H54 (cell line): Measurements from ENCODE around the gene LMF1.

ENCODE experiments used
- DNase-seq: peaks from one replicate; pipeline ENCODE4 v3.0.0; 2011; ENCODE audit warnings: low spot score, mixed read lengths; ENCODE audit not compliant: insufficient read length
- FAIRE-seq: peaks from 3 replicates; lab custom pipeline; 2011; peaks lifted over from hg19 to GRCh38; lab: Jason Lieb, UNC
- POLR2A ChIP-seq: IDR thresholded peaks from 2 replicates; pipeline ENCODE4 v1.6.1; 2011; ENCODE audit warnings: low read depth, mild to moderate bottlenecking, low read length

LMF1 gene

GRCh38 chr16:996681-997080 is 25.9 kb upstream of the LMF1 start:
- DNase-seq (no peak), FAIRE-seq (no peak)
- TF ChIP-seq POLR2A, result no peak

DNA sequence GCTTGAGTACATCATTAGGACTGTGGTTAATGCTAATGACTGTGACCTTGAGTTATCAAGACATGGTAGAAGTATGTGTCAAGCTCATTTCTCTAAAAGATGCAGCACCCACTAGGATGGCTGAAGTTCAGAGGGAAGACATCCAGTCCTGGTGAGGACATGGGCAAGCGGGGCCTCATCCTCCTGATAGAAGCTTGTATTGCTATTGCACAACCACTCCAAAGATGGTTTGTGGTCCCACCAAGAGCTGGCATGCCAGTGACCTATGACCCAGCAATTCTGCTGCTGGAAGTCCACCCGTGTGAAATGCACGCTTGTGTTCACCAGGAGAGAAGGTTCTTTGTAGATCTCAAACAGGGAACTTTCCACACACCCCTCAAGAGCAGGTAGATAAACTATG is 25.0 kb upstream of the LMF1 start:
- DNase-seq (no peak), FAIRE-seq (no peak)
- TF ChIP-seq POLR2A, result no peak

GRCh38 chr16:995087-995486 is 24.3 kb upstream of the LMF1 start:
- DNase-seq (no peak), FAIRE-seq (no peak)
- TF ChIP-seq POLR2A, result no peak

- DNase-seq (no peak), FAIRE-seq (no peak)
- TF ChIP-seq POLR2A, result no peak
Measured at GRCh38 chr16:993731-994130, 22.9 kb upstream of the LMF1 start.

GRCh38 chr16:991773-992172 is 21.0 kb upstream of the LMF1 start:
- no peak for TF ChIP-seq POLR2A
- FAIRE-seq, result no peak
- no peak for DNase-seq

GRCh38 chr16:991345-991744 is 20.6 kb upstream of the LMF1 start:
- DNase-seq, result no peak
- no peak for FAIRE-seq
- no peak for TF ChIP-seq POLR2A

GRCh38 chr16:990516-991291 is 19.9 kb upstream of the LMF1 start:
- no peak for FAIRE-seq
- TF ChIP-seq POLR2A, result no peak
- DNase-seq, result no peak

DNA sequence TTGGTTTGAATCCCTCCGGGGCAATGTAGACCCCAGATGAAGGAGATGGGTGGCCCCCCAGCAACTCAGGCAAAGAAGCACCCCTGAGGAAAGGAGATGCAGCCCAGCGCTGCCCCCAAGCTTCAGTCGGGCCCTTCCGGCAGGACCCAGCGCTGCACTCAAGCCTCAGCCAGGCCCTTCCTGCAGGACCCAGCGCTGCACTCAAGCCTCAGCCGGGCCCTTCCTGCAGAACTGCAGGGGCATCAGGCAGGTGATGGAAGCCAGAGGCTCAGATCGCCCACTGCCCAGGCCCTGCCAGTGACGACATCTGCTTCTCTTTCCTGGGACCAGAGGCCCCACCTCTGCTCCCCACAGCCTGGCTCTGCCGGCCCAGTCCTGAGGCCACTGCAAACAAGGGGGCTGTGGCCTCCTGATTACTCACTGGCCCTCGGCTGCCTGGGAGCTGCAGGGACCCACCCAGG is 18.6 kb upstream of the LMF1 start:
- no peak for FAIRE-seq
- no peak for TF ChIP-seq POLR2A
- DNase-seq, result no peak

DNA sequence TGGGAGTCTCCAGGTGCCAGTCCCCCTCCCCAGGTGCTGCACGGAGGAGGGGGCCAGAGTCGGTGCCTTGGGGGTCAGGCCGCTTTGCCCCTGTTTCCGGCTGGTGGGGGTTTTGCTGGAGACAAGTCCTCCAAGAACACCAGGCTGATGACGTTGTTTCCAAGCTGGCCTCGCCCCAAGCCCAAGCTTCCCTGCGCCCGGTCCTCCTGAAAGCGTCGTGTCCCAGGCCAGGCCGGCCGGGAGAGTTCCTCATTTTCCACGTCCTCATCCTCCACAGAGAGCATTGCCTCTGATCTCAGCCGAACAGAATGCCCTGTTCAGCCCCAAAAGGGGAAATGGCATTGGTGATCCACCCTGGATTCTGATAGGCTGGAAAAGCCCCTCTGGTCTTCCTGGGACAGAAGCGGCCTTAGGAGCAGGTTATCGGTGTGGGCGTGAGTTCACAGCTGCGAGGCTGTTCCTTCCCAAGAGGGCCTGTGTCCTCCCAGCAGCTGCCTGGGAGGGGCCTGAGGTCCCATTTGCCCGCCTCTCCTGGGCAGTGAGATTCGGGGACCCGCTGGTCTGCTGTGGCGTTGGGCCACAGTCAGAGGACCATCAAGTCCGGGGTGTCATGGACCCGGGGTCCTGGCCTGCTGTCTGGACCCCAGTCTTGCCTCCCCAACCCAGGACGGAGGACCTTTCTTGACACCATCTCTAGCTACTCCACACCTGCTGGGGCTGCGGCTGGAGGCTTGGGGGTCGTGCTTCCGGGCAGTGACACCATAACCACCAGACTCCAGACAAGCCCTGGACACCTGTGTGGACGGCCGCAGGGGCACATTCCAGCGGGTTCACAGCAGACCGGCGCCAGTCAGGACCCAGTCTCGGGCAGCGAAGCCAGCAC is 17.9 kb upstream of the LMF1 start:
- DNase-seq, result no peak
- FAIRE-seq, result no peak
- TF ChIP-seq POLR2A, result no peak

GRCh38 chr16:987906-988305 is 17.1 kb upstream of the LMF1 start:
- no peak for DNase-seq
- no peak for FAIRE-seq
- TF ChIP-seq POLR2A, result no peak

- TF ChIP-seq POLR2A, result no peak
- no peak for DNase-seq
- no peak for FAIRE-seq
Measured at GRCh38 chr16:986925-987582, 16.3 kb upstream of the LMF1 start.

- FAIRE-seq (no peak), DNase-seq (no peak)
- no peak for TF ChIP-seq POLR2A
Measured at GRCh38 chr16:986411-986810, 15.6 kb upstream of the LMF1 start.

DNA sequence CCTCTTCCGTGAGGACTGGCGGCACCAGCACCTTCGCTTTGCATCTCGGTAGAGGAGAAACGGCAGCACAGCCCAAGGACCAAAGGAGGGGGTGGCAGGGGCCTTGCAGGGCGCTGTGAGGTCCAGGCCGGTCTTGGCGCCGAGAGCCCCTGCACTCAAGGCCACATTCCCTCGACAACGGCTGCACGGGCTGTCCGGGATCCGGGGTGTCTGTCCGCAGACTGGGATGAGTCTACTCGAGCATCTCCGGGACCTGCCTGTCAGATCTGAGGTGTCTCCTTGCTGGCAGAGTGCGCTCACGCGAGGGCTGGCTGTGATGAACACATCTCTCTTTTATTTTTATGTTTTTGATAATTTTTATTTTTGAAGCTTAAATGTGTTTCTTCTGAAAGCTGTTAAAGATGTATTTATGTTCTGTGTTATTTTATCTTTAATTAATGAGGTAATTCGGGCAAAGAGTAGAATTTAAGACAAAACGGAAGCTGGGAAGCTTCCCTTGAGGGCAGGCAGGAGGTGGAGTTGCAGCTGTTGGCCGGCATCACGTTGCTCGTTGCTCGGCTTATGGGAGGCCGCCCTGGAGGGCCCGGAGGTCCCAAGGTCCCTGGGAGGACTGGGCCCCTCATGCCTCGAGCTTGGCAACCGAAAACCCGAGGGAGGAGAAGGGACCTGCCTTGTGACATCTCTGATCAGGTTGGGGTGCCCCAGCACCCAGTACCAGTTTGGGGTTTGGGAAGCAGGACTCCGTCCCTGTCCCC is 15.0 kb upstream of the LMF1 start:
- TF ChIP-seq POLR2A, result no peak
- no peak for FAIRE-seq
- no peak for DNase-seq
